Measurements from ENCODE around the gene FRMD8.
"Not testable (repeated sequence)": the region's sequence is repeated elsewhere in the genome, so short reads cannot be mapped to it uniquely, and the experiment has no call there.

DNA sequence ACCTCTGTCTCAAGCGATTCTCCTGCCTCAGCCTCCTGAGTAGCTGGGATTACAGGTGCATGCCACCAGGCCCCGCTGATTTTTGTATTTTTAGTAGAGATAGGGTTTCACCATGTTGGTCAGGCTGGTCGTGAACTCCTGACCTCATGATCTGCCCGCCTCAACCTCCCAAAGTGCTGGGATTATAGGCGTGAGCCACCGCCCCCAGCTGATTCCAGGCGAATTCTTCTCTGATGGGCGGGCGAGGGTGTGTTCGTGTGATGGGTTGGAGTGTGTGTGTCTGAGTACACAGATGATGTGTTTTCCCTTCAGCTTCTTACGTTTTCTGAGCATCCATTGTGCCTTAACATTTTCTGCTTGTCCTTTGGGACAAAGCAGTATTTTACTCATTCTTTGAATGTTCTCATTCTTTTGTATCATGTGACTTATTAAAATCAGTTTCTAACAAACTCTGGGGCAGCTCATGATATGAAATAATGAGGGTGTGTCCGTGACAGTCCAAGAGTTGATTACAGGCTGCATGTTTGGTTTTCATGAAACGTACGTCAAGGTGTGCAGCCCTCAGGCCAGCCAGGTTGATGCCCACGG is 26.7 kb downstream of the FRMD8 start:
- TF ChIP-seq, protein P1, sequence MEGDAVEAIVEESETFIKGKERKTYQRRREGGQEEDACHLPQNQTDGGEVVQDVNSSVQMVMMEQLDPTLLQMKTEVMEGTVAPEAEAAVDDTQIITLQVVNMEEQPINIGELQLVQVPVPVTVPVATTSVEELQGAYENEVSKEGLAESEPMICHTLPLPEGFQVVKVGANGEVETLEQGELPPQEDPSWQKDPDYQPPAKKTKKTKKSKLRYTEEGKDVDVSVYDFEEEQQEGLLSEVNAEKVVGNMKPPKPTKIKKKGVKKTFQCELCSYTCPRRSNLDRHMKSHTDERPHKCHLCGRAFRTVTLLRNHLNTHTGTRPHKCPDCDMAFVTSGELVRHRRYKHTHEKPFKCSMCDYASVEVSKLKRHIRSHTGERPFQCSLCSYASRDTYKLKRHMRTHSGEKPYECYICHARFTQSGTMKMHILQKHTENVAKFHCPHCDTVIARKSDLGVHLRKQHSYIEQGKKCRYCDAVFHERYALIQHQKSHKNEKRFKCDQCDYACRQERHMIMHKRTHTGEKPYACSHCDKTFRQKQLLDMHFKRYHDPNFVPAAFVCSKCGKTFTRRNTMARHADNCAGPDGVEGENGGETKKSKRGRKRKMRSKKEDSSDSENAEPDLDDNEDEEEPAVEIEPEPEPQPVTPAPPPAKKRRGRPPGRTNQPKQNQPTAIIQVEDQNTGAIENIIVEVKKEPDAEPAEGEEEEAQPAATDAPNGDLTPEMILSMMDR (conservative IDR thresholded peaks at IDR 0.05; ENCODE audit: low read depth, low read length), result not testable (repeated sequence)
- TF ChIP-seq MAZ (IDR thresholded peaks at IDR 0.05; ENCODE audit: borderline replicate concordance, low read depth, low read length); RCOR1 (IDR thresholded peaks at IDR 0.05; ENCODE audit: insufficient replicate concordance, low read length): not testable (repeated sequence)

All from IMR-90 (cell line).